Activated naive CD4-positive, alpha-beta T cell treated with anti-CD3 and anti-CD28 coated beads, Interleukin-2, amount 50 U/mL, for 24 hours (primary cell): Measurements from ENCODE around the gene SSTR3.
"Not testable (repeated sequence)": the region's sequence is repeated elsewhere in the genome, so short reads cannot be mapped to it uniquely, and the experiment has no call there.

Experiments
- H3K27ac Mint-ChIP-seq: one replicate; pipeline ENCODE4 v1.8.0; 2021; ENCODE audit warnings: mild to moderate bottlenecking, mixed read lengths
- H3K27me3 Mint-ChIP-seq: one replicate; pipeline ENCODE4 v1.8.0; 2021; ENCODE audit warnings: mixed read lengths
- H3K36me3 Mint-ChIP-seq: one replicate; pipeline ENCODE4 v1.8.0; 2021; ENCODE audit warnings: mixed read lengths
- H3K4me1 Mint-ChIP-seq: one replicate; pipeline ENCODE4 v1.8.0; 2021; ENCODE audit warnings: mixed read lengths
- H3K4me3 Mint-ChIP-seq: one replicate; pipeline ENCODE4 v1.8.0; 2021; ENCODE audit warnings: mild to moderate bottlenecking, mixed read lengths
- H3K9me3 Mint-ChIP-seq: one replicate; pipeline ENCODE4 v1.8.0; 2021; ENCODE audit warnings: mixed read lengths

The SSTR3 gene

DNA sequence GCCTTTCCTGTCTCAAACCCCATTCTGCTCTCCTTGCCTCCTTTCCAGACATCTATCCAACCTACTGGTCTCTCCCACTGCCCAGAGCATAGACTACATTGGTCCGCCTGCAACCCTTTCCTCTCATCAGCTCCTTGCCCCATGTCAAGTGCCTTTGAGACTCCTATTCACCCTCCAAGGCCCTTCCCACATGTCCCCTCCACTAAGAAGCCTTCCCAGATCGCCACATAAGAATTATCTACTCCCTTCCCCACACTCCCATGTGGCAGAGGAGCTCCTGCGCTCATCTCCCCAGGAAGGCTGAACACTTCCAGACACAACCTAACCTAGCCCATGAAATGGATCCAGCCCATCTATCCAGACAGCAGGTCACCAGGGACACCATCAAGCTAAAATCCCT, 34.5 kb downstream of the SSTR3 start:
- Mint-ChIP-seq H3K27me3 (no peaks in the 10 kb centered on the region), H3K4me3 (no peak overlapping the region), H3K27ac (no peak overlapping the region), H3K36me3 (peaks cover 5% of the 10 kb centered on the region), H3K9me3 (no peaks in the 10 kb centered on the region), H3K4me1 (peaks cover 9% of the 10 kb centered on the region)

DNA sequence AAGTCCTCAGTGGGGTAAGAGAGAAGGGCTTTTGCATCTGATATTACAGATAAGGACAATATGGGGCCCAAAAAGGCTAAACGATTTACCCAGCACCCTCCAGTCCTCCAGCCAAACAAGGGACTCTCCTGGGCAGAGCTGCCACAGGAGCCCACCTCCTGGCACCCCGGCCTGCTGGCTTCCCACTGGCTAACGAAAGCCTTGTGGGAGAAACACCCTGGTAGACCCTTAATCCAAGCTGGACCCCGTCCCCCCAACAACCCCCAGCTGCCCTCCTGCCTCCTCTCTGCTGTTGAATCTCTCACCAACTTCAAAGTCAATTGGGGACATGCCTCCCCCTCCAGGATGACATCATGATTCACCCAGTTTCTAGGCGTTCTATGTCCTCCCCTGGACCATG, 35.1 kb downstream of the SSTR3 start:
- Mint-ChIP-seq H3K36me3 (peaks cover 5% of the 10 kb centered on the region), H3K27me3 (no peaks in the 10 kb centered on the region), H3K4me1 (peaks cover 9% of the 10 kb centered on the region), H3K27ac (no peak overlapping the region), H3K9me3 (no peaks in the 10 kb centered on the region), H3K4me3 (no peak overlapping the region)

DNA sequence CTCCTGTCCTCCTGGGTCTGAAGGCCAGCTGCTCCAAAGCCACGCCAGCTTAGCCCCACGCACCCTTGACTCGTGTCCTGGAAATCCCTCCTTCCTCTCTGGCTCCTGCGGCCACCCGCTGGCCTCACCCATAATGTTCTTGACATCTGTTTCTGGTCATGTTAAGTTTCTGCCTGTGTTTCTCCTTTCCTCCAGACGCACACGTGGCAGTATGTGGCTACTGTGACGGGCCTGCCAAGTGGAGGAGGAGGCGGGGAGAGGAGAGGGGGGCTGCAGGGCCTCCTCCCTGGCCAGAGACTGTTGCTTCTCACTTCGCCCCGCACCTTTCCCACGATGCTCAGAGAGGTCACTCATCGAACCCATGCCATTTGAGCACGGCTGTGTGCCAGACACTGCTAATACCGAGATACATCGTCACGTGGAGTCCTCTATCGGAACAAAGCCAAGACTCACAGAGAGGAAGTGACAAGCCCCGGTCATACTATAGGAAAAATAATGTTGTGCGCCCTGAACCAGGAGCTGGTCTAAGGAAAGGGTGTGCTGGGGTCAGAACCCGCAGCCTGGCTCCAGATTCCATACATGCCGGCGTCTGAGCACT, 35.7 kb downstream of the SSTR3 start:
- no peaks in the 10 kb centered on the region for H3K9me3 Mint-ChIP-seq
- no peak overlapping the region for H3K4me3 Mint-ChIP-seq
- no peaks in the 10 kb centered on the region for H3K27me3 Mint-ChIP-seq
- H3K27ac Mint-ChIP-seq, result peak overlapping the region; percentile 85
- H3K4me1 Mint-ChIP-seq, result peaks cover 9% of the 10 kb centered on the region
- peaks cover 5% of the 10 kb centered on the region for H3K36me3 Mint-ChIP-seq

DNA sequence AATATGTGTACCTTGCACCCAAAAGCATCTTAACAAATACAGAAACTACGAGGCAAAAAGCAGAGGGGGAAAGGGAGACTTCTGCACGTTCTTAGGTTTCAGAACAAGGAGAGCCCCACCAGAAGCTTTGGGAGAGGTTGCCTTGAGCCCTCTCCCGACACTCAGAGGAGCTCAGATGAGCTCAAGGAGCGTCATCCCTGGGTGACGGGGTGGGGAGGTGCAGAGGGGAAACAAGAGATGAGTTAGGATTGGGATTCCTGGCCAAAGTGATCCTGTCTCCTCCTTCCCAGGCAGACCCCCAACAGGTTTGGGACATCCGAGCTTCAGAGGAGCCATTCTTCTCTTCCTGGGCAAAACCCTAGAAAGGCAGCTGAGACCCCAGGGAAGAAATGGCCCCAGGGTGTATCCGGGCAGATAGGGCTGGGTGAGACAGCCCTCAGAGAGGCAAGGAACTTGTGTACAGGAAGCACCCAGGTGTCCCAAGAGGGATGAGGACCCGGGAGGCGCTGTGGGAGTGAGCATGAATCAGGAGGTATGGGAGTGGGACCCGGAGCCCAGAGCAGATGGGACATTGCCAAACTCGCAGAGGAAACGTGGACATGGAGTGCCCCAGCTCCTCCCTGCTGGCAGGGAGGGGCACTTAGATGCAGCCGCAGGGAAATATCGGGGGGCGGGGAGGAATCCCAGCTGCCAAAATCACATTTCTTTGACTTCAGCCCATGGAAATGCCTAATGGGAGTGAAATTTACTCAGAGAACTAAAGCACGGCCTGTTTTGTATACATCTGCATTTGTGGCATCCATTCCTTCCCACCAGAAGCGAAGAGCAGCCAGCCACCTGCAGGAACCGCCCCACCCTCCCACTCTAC, 36.6 kb downstream of the SSTR3 start:
- no peaks in the 10 kb centered on the region for H3K27me3 Mint-ChIP-seq
- H3K4me3 Mint-ChIP-seq, result peak overlapping the region; percentile 11
- no peaks in the 10 kb centered on the region for H3K9me3 Mint-ChIP-seq
- H3K4me1 Mint-ChIP-seq, result peaks cover 9% of the 10 kb centered on the region
- peaks cover 3% of the 10 kb centered on the region for H3K36me3 Mint-ChIP-seq
- no peak overlapping the region for H3K27ac Mint-ChIP-seq

DNA sequence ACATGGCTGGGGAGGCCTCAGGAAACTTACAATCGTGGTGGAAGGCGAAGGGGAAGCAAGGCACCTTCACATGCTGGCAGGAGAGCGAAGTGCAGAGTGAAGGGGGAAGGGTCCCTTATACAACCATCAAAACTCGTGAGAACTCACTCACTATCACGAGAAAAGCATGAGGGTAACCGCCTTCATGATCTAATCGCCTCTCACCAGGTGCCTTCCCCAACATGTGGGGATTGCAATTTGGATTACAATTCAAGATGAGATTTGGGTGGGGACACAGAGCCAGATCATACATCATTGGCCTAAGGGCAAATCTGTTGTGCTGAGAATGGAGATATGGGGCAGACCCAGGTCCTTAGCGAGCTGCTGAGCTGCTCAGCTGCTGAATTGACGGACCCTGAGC, 37.3 kb downstream of the SSTR3 start:
- Mint-ChIP-seq H3K4me3 (no peak overlapping the region), H3K9me3 (no peaks in the 10 kb centered on the region), H3K27ac (no peak overlapping the region), H3K4me1 (peaks cover 15% of the 10 kb centered on the region), H3K27me3 (no peaks in the 10 kb centered on the region), H3K36me3 (peaks cover 3% of the 10 kb centered on the region)

DNA sequence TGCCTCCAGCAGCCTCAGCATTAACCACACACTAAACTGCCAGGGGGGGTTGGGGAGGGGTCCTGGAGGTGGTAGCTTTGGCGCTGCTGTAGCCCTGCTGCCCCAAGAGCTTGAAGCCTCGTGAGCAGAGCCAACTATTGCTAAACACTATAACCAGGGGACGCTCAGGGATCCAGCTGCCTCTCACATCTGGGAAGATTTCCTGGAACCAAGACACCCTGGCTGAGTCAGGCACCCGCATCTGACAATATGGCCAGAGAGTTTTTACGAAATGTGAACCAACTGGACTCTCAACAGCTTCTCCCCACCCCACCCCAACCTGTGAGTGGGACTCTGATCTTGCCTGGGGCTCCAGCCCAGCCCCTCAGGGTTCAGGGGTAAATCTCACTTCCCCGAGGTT, 38.6 kb downstream of the SSTR3 start:
- no peak overlapping the region for H3K27ac Mint-ChIP-seq
- no peaks in the 10 kb centered on the region for H3K9me3 Mint-ChIP-seq
- H3K27me3 Mint-ChIP-seq, result no peaks in the 10 kb centered on the region
- H3K36me3 Mint-ChIP-seq, result peaks cover 3% of the 10 kb centered on the region
- no peak overlapping the region for H3K4me3 Mint-ChIP-seq
- peaks cover 21% of the 10 kb centered on the region for H3K4me1 Mint-ChIP-seq

DNA sequence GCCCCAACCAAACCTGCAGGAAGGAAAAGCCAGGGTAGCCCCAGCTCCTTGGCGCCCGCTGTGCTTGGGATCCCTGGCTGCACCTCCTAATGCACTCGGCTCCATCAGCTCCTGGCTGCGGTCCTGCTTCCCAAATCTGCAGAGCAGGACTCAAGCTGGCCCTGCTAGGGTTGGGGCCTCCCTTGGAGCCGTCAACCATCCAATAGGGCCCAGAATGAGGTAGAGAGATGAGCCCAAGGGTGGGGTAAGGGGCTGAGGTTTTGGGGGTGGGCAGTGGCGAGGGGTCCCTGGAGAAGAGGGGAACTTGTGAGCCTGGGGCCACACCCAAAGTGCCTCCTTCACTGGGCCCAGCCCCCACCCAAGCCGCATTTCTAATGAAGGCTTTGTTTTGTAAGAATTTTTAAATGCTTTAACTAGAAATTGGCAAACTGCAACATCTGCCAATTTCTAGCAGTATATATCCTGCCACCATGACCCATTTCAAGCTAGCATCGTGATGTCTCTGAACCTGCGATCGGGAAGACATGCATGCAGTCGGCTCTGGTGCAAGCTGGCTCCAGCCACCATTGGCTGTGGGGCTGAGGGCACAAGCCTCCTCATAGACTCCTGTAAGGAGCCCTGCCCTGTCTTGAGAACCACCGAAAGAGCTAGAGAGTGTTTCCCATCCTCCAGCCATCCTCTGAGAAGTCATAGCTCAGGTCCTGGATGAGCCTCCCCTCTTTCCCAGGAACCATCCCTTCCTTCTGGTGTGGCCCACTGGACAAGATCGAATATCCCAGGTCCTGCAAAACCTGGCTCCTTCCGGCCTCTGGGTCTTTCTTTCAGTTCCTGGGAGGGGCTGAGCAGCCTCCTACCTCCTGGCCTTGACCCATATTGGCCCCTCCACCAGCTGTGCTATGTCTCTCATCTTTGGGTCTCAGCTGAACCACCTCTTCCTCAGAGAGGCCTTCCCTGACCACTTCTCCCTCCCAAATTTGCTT, 39.7 kb downstream of the SSTR3 start:
- H3K4me1 Mint-ChIP-seq, result peaks cover 33% of the 10 kb centered on the region
- no peaks in the 10 kb centered on the region for H3K27me3 Mint-ChIP-seq
- H3K36me3 Mint-ChIP-seq, result peaks cover 3% of the 10 kb centered on the region
- H3K27ac Mint-ChIP-seq, result no peak overlapping the region
- H3K9me3 Mint-ChIP-seq, result no peaks in the 10 kb centered on the region
- no peak overlapping the region for H3K4me3 Mint-ChIP-seq

DNA sequence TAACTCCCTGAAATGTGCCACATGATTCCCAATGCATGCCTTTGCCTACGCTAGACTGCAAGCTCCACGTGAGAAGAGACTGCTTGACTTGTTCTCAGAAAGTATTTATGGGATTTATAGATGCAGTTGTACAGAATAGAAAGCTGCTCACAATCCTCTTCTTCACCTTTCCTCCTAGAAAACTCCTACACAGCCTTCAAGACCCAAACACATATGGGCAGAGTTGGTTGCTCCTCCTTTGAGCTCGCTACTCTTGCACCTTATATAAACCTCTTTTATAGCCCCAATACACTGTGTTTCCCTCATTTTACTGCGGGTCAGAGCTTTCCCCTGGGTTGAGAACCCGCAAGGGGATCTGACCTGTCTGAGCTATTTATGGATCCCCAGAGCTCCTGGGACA, 40.6 kb downstream of the SSTR3 start:
- Mint-ChIP-seq H3K27ac (no peak overlapping the region), H3K4me3 (no peak overlapping the region)

DNA sequence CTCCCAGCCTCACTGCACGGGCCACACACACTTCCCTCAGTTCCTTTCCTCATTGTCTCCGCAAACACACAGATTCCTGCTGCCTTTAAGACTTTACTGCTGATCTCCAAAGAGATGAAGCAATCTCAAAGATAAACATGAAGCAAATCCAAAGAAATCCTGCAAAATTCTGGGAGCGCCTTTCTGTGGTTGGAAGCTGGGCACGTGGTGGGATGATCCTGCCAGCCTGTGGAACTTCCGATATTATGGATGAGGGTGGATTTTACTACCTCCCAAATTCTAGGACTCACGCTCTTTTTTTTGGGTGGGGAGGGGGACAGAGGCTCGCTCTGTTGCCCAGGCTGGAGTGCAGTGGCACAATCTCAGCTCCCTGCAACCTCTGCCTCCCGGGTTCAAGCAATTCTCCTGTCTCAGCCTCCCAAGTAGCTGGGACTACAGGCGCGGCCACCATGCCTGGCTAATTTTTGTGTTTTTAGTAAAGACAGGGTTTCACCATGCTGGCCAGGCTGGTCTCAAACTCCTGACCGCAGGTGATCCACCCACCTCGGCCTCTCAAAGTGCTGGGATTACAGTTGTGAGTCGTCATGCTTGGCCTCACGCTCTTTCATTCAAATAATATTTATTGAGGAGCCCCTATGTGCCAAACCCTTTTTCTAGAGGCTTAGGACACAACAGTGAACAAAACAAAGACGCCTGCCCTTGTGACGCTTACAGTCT, 41.4 kb downstream of the SSTR3 start:
- not testable (repeated sequence) for H3K27ac Mint-ChIP-seq, H3K27me3 Mint-ChIP-seq, H3K4me3 Mint-ChIP-seq, H3K36me3 Mint-ChIP-seq, H3K9me3 Mint-ChIP-seq
- peaks cover 38% of the 10 kb centered on the region for H3K4me1 Mint-ChIP-seq

More for the DNA sequence above, 40.6 kb downstream of the SSTR3 start:
- Mint-ChIP-seq H3K36me3 (peaks cover 3% of the 10 kb centered on the region), H3K27me3 (no peaks in the 10 kb centered on the region), H3K9me3 (no peaks in the 10 kb centered on the region), H3K4me1 (peaks cover 40% of the 10 kb centered on the region)

DNA sequence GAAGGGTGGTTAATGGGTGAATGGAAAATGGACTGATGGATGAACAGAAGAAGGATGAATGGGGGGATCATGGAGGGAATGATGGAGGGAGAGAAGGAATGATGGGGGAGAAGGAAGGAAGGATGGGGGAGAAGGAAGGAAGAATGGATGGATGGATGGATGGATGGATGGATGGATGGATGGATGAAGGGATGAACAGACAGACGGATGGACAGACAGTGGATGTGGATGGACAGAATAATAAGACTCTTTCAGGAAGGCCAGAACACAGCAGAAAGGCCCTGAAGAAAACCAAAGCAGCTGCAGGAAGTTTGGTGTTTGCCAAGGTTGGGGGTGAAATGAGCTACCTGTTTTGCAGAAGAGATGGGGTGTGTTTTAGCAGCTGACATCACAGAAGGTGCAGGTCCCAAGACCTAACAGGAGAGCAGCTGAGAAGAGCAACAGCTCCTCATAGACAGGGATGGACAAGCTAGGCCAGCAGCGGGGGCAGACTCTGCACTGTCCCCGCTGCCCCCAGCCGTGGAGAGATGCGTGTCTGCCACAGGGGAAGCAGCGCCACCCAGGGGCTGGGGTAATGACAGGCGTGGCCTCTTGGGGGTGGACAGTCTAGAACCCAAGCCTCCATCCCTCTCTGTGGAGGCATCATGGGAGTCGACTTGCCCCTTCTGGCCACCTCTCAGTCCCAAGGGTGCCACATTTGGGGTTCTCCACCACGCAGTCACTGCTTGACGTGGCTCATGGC, 42.2 kb downstream of the SSTR3 start:
- Mint-ChIP-seq H3K9me3 (no peaks in the 10 kb centered on the region), H3K4me1 (peaks cover 41% of the 10 kb centered on the region), H3K36me3 (peaks cover 2% of the 10 kb centered on the region), H3K27me3 (no peaks in the 10 kb centered on the region), H3K4me3 (no peak overlapping the region), H3K27ac (peak overlapping the region; percentile 13)

DNA sequence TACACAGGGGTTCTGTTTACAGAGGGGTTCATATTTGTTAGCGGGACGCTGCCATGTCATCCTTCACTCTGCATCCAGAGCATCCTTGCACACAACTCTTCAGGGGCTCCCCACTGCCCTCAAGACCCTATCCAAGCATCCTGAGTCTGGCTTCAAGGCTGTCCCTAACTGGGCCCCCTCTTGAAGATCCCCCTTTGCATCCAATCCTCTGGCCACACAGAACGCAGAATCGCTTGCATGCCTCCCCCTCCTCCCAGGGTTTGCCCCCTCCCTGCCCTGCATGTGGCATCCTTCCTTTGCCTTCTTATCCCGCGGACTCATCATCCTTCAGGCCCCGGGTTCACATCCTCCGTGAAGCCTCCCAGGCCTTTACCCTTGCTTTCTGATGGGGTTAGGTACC, 42.9 kb downstream of the SSTR3 start:
- Mint-ChIP-seq H3K36me3 (no peaks in the 10 kb centered on the region), H3K9me3 (no peaks in the 10 kb centered on the region), H3K4me1 (peaks cover 47% of the 10 kb centered on the region), H3K27me3 (no peaks in the 10 kb centered on the region), H3K27ac (no peak overlapping the region), H3K4me3 (no peak overlapping the region)

DNA sequence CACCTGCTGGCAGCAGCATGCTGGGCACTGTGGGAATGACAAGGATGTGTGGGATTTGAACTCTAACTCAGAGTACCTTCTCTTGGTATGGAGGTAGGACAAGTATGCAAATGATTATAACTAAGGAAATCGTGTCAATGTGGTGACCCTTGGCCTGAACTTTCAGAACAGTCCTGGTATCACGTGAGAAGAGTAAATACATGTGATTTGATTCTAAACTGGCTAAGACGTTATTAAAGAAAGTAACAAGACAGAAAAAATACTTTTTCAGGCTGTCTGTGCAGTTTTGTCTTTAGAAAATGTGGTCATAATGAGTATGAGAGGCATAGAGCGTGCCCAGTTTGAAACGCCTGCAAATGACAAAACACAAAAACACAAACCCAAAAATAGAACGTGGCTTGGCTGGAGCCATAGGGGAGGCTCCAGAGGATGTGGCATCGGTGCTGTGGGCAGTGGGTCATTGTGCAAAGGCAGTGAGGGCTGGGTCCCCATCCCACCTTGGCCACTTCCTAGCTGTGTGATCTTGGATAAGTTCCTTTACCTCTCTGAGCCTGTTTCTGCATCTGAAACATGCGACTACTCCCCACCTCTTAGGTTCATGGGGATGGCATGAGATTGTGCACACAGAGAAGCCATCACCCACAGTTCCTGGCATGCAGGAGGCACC, 44.2 kb downstream of the SSTR3 start:
- peak overlapping the region; percentile 27 for H3K4me3 Mint-ChIP-seq
- no peaks in the 10 kb centered on the region for H3K9me3 Mint-ChIP-seq
- peak overlapping the region; percentile 72 for H3K27ac Mint-ChIP-seq
- no peaks in the 10 kb centered on the region for H3K36me3 Mint-ChIP-seq
- H3K4me1 Mint-ChIP-seq, result peaks cover 54% of the 10 kb centered on the region
- H3K27me3 Mint-ChIP-seq, result no peaks in the 10 kb centered on the region

DNA sequence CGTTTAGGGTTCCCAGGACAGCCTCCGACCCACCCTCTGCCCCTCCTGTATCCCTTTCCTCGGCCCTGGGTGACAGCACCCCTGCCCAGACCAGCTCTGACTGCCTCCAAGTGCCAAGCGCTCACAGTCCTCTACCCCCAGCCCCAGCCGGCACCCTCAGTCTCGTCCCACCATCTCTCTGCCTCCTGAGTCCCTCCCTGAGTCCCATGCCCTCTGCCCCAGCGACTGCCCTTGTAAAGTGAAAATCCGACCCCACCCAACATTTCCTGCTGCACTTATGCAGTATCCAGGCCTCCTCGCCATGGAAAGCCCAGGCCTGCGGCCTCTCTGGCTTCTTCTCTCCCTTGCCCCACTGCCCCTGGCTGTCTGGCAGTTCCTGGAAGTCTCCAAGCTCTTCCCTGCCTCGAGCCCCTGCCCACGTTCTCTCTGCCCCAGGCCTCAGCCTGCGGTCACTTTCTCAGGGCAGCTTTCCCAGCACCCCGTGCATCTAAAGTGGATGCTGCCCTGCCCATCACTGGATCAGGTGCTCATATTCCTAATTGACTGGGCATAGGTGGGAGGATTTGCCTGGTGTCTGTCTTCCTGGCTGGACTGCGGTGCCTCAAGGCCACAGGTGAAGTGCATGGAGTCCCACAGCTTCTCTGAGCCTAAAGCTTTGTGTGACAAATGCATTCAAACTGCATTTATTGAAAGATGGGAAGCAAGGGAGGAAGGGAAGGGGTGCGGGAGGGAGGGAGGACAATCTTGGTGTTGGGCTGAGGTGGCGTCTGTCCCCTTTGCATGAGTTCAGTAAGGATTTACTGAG, 44.9 kb downstream of the SSTR3 start:
- no peaks in the 10 kb centered on the region for H3K27me3 Mint-ChIP-seq
- H3K4me1 Mint-ChIP-seq, result peaks cover 62% of the 10 kb centered on the region
- H3K36me3 Mint-ChIP-seq, result no peaks in the 10 kb centered on the region
- peak overlapping the region; percentile 72 for H3K27ac Mint-ChIP-seq
- H3K4me3 Mint-ChIP-seq, result peak overlapping the region; percentile 27
- no peaks in the 10 kb centered on the region for H3K9me3 Mint-ChIP-seq
